K562 (cell line): Measurements from ENCODE around the gene SLC5A11. TPM values are rescaled to one million over a fixed set of nuclear protein-coding genes. Genes with fewer than 3 reads are reported as not detected.

Experiments used
- PRMT5 ChIP-seq: sonication (generic); formaldehyde crosslinking; IDR thresholded peaks from 2 replicates; pipeline ENCODE4 v1.5.0; 2020; ENCODE audit warnings: missing genetic modification reagents
- polyA plus RNA-seq, 8 experiments: library from polyadenylated mRNA; depleted of rRNA in 4 of 8; stranded (reverse) in 5 of 8; unstranded in 3 of 8; fragments of >200 nt; fragmentation: Nextera tagmentation in 2 of 8; fragmentation: Illumina TruSeq in 1 of 8; extraction: Ambion mirVana in 2 of 8; extraction: Trizol in 1 of 8; gene quantifications; 2 replicates each; pipeline versions ENCODE4 v1.2.1 to v1.2.3, GENCODE V29; 2011 to 2014; ENCODE audit warnings: inconsistent platforms in 1 of 8, missing spikeins in 1 of 8
- total RNA-seq, 7 experiments: library from RNA; depleted of rRNA in 6 of 7; stranded (reverse); fragments of >200 nt in 6 of 7; fragmentation: Illumina TruSeq in 2 of 7; extraction: Trizol in 2 of 7; gene quantifications; 2 replicates each; pipeline versions ENCODE4 v1.2.1 to v1.2.3, GENCODE V29; 2011 to 2021; ENCODE audit warnings: low replicate concordance in 1 of 7
- TF ChIP-seq, protein P1 (sequence below): fragments of 200-600 bp; sonication (generic); IDR thresholded peaks from one replicate; pipeline ENCODE4 v1.6.1; 2012; ENCODE audit warnings: mild to moderate bottlenecking, low read depth, low read length, inconsistent platforms
- TF ChIP-seq, protein P2 (sequence below): sonication (generic); formaldehyde crosslinking; IDR thresholded peaks from 2 replicates; pipeline ENCODE4 v1.8.0; 2022; ENCODE audit warnings: mild to moderate bottlenecking, low read depth, missing genetic modification reagents
- TF ChIP-seq, protein P3 (sequence below), 2 experiments: fragments of 450-650 bp; conservative IDR thresholded peaks; 2 replicates each; pipeline ENCODE4 v1.6.1; 2017; ENCODE audit warnings: mild to moderate bottlenecking in 2 of 2, moderate library complexity in 2 of 2
- TF ChIP-seq, protein P4 (sequence below), 2 experiments: IDR thresholded peaks in 1 of 2; conservative IDR thresholded peaks in 1 of 2; 2 replicates each; pipeline ENCODE4 v1.6.1; 2016; ENCODE audit warnings: low read depth in 2 of 2, mild to moderate bottlenecking in 1 of 2, missing compliant biosample characterization in 1 of 2, missing genetic modification characterization in 1 of 2, moderate library complexity in 1 of 2

The SLC5A11 gene
- total and polyA plus RNA-seq, 9 of the 15 experiments (the other 6 are each of a cell fraction or from before 2014, with no cell fraction given) = 0.04 to 0.25 (median 0.11) TPM; not detected in 3

DNA sequence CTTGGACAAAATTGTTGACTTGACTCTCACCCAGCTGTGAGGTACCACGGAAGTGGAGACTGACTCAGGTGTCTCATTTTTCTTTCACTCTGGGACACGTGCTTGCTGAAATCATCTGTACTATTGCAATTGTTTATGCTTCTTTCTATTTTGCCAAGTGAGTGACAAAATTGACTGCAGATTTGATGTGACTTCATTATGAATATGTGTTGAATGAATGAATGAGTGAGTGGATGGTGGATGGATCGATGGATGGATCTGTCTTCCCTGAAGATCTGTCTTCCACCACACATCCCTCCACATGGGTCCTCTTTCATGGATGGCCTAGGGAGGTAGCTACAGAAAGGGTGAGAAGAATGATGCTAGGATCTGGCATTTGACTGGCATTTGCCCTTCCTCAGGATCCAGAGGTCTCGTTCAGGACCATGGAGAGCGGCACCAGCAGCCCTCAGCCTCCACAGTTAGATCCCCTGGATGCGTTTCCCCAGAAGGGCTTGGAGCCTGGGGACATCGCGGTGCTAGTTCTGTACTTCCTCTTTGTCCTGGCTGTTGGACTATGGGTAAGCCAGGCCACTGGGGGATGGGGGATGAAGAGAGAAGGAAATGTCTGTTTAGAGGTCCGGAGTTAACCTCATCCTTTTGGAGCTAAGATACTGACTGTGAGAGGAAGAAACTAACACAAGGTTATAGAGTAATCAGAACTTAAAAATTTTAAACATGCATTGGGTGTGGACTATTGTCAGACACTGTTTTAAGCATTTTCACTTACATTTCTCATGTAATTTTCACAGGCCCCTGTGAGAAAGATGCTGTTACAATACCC lies 12.7 kb downstream of the SLC5A11 start (continued):
- TF ChIP-seq, protein P1, sequence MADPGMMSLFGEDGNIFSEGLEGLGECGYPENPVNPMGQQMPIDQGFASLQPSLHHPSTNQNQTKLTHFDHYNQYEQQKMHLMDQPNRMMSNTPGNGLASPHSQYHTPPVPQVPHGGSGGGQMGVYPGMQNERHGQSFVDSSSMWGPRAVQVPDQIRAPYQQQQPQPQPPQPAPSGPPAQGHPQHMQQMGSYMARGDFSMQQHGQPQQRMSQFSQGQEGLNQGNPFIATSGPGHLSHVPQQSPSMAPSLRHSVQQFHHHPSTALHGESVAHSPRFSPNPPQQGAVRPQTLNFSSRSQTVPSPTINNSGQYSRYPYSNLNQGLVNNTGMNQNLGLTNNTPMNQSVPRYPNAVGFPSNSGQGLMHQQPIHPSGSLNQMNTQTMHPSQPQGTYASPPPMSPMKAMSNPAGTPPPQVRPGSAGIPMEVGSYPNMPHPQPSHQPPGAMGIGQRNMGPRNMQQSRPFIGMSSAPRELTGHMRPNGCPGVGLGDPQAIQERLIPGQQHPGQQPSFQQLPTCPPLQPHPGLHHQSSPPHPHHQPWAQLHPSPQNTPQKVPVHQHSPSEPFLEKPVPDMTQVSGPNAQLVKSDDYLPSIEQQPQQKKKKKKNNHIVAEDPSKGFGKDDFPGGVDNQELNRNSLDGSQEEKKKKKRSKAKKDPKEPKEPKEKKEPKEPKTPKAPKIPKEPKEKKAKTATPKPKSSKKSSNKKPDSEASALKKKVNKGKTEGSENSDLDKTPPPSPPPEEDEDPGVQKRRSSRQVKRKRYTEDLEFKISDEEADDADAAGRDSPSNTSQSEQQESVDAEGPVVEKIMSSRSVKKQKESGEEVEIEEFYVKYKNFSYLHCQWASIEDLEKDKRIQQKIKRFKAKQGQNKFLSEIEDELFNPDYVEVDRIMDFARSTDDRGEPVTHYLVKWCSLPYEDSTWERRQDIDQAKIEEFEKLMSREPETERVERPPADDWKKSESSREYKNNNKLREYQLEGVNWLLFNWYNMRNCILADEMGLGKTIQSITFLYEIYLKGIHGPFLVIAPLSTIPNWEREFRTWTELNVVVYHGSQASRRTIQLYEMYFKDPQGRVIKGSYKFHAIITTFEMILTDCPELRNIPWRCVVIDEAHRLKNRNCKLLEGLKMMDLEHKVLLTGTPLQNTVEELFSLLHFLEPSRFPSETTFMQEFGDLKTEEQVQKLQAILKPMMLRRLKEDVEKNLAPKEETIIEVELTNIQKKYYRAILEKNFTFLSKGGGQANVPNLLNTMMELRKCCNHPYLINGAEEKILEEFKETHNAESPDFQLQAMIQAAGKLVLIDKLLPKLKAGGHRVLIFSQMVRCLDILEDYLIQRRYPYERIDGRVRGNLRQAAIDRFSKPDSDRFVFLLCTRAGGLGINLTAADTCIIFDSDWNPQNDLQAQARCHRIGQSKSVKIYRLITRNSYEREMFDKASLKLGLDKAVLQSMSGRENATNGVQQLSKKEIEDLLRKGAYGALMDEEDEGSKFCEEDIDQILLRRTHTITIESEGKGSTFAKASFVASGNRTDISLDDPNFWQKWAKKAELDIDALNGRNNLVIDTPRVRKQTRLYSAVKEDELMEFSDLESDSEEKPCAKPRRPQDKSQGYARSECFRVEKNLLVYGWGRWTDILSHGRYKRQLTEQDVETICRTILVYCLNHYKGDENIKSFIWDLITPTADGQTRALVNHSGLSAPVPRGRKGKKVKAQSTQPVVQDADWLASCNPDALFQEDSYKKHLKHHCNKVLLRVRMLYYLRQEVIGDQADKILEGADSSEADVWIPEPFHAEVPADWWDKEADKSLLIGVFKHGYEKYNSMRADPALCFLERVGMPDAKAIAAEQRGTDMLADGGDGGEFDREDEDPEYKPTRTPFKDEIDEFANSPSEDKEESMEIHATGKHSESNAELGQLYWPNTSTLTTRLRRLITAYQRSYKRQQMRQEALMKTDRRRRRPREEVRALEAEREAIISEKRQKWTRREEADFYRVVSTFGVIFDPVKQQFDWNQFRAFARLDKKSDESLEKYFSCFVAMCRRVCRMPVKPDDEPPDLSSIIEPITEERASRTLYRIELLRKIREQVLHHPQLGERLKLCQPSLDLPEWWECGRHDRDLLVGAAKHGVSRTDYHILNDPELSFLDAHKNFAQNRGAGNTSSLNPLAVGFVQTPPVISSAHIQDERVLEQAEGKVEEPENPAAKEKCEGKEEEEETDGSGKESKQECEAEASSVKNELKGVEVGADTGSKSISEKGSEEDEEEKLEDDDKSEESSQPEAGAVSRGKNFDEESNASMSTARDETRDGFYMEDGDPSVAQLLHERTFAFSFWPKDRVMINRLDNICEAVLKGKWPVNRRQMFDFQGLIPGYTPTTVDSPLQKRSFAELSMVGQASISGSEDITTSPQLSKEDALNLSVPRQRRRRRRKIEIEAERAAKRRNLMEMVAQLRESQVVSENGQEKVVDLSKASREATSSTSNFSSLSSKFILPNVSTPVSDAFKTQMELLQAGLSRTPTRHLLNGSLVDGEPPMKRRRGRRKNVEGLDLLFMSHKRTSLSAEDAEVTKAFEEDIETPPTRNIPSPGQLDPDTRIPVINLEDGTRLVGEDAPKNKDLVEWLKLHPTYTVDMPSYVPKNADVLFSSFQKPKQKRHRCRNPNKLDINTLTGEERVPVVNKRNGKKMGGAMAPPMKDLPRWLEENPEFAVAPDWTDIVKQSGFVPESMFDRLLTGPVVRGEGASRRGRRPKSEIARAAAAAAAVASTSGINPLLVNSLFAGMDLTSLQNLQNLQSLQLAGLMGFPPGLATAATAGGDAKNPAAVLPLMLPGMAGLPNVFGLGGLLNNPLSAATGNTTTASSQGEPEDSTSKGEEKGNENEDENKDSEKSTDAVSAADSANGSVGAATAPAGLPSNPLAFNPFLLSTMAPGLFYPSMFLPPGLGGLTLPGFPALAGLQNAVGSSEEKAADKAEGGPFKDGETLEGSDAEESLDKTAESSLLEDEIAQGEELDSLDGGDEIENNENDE = no peak
- TF ChIP-seq, protein P2, sequence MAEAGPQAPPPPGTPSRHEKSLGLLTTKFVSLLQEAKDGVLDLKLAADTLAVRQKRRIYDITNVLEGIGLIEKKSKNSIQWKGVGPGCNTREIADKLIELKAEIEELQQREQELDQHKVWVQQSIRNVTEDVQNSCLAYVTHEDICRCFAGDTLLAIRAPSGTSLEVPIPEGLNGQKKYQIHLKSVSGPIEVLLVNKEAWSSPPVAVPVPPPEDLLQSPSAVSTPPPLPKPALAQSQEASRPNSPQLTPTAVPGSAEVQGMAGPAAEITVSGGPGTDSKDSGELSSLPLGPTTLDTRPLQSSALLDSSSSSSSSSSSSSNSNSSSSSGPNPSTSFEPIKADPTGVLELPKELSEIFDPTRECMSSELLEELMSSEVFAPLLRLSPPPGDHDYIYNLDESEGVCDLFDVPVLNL (CRISPR knock-in tag) = peak; percentile 58; the same call in 1 of the 2 replicates
- TF ChIP-seq, protein P3, sequence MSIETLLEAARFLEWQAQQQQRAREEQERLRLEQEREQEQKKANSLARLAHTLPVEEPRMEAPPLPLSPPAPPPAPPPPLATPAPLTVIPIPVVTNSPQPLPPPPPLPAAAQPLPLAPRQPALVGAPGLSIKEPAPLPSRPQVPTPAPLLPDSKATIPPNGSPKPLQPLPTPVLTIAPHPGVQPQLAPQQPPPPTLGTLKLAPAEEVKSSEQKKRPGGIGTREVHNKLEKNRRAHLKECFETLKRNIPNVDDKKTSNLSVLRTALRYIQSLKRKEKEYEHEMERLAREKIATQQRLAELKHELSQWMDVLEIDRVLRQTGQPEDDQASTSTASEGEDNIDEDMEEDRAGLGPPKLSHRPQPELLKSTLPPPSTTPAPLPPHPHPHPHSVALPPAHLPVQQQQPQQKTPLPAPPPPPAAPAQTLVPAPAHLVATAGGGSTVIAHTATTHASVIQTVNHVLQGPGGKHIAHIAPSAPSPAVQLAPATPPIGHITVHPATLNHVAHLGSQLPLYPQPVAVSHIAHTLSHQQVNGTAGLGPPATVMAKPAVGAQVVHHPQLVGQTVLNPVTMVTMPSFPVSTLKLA (conservative IDR thresholded peaks at IDR 0.05) = no peak
- peak; percentile 89; the same call in 1 of the 2 replicates for TF ChIP-seq PRMT5 (CRISPR knock-in tag)
- TF ChIP-seq, protein P4, sequence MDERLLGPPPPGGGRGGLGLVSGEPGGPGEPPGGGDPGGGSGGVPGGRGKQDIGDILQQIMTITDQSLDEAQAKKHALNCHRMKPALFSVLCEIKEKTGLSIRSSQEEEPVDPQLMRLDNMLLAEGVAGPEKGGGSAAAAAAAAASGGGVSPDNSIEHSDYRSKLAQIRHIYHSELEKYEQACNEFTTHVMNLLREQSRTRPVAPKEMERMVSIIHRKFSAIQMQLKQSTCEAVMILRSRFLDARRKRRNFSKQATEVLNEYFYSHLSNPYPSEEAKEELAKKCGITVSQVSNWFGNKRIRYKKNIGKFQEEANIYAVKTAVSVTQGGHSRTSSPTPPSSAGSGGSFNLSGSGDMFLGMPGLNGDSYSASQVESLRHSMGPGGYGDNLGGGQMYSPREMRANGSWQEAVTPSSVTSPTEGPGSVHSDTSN (CRISPR knock-in tag; IDR thresholded peaks at IDR 0.05; ENCODE audit: low read depth) = no peak
- TF ChIP-seq, protein P4 (tag; conservative IDR thresholded peaks at IDR 0.05; ENCODE audit: low read depth) = 0 out of 2 replicates have a peak, but pooled peaks have one; percentile 7
